GM19351 (cell line): ENCODE measurements around the gene VWCE.

Experiments used
- ATAC-seq: cut with Tn5 transposase; IDR thresholded peaks from one replicate; pipeline ENCODE4 v1.9.1; 2021; ENCODE audit warnings: mild to moderate bottlenecking, moderate library complexity; ENCODE audit not compliant: unreplicated experiment

The VWCE gene

GRCh38 chr11:61294717-61295595 lies at the start of gene VWCE:
VWCE (minus strand) TSS chr11:61295316; CDS start chr11:61295037, 279 bp downstream.
- peak; percentile 81 for ATAC-seq

- no peak for ATAC-seq
These were observed 49.0 kb upstream of the VWCE start for GRCh38 chr11:61343792-61344745.

- no peak for ATAC-seq
These were observed 47.2 kb upstream of the VWCE start for GRCh38 chr11:61342207-61342803.

GRCh38 chr11:61341706-61342105 lies 46.6 kb upstream of the VWCE start:
- no peak for ATAC-seq

GRCh38 chr11:61340979-61341378 lies 45.9 kb upstream of the VWCE start:
- ATAC-seq, result no peak

- no peak for ATAC-seq
These were observed 44.4 kb upstream of the VWCE start for GRCh38 chr11:61339490-61339878.

GRCh38 chr11:61338783-61339489 lies 43.8 kb upstream of the VWCE start:
- no peak for ATAC-seq

- no peak for ATAC-seq
These were observed 42.8 kb upstream of the VWCE start for GRCh38 chr11:61337706-61338470.

- peak; percentile 59 for ATAC-seq
These were observed 41.2 kb upstream of the VWCE start for GRCh38 chr11:61336171-61336935.

- ATAC-seq, result no peak
These were observed 40.2 kb upstream of the VWCE start for GRCh38 chr11:61335355-61335710.

- no peak for ATAC-seq
These were observed 39.6 kb upstream of the VWCE start for GRCh38 chr11:61334434-61335354.

GRCh38 chr11:61333550-61334433 lies 38.7 kb upstream of the VWCE start:
- no peak for ATAC-seq

- ATAC-seq, result peak; percentile 90
These were observed 37.9 kb upstream of the VWCE start, which contains the start of the genes DDB1 and TKFC for GRCh38 chr11:61332797-61333549. DDB1 (minus strand) TSS chr11:61333105; CDS start chr11:61332968, 137 bp downstream. TKFC (plus strand) TSS chr11:61333228; CDS start chr11:61334729, 1,501 bp downstream.

GRCh38 chr11:61332281-61332796 lies 37.2 kb upstream of the VWCE start:
- ATAC-seq, result peak; percentile 5

GRCh38 chr11:61331651-61332050 lies 36.5 kb upstream of the VWCE start:
- ATAC-seq, result no peak

GRCh38 chr11:61329871-61330270 lies 34.8 kb upstream of the VWCE start:
- ATAC-seq, result no peak
